Astrocyte (in vitro differentiated cells and primary cell): ENCODE data around the gene FBXO3. TPM values are rescaled to one million over a fixed set of nuclear protein-coding genes. Genes with fewer than 3 reads are reported as not detected.

ENCODE experiments used
- DNase-seq: peaks from one replicate; pipeline ENCODE4 v3.0.0-alpha.2; 2010; ENCODE audit warnings: low read depth
- FAIRE-seq: peaks from 2 replicates; lab custom pipeline; 2011; peaks lifted over from hg19 to GRCh38; lab: Jason Lieb, UNC
- H2AFZ ChIP-seq: 2 replicates; pipeline ENCODE4 v1.6.0; 2012; ENCODE audit warnings: low read depth, low read length, inconsistent platforms
- H3K27ac ChIP-seq: 2 replicates; pipeline ENCODE4 v1.5.1; 2011; ENCODE audit warnings: low read depth, low read length, inconsistent platforms
- H3K27me3 ChIP-seq: 2 replicates; pipeline ENCODE4 v1.6.0; 2011; ENCODE audit warnings: low read length, inconsistent platforms; ENCODE audit not compliant: insufficient read depth
- H3K36me3 ChIP-seq: 2 replicates; pipeline ENCODE4 v1.5.1; 2011; ENCODE audit warnings: low read length, inconsistent platforms; ENCODE audit not compliant: insufficient read depth
- H3K4me1 ChIP-seq: 2 replicates; pipeline ENCODE4 v1.5.1; 2011; ENCODE audit warnings: low read length, inconsistent platforms; ENCODE audit not compliant: insufficient read depth
- H3K4me2 ChIP-seq: 2 replicates; pipeline ENCODE4 v1.6.0; 2012; ENCODE audit warnings: low read length, inconsistent platforms
- H3K4me3 ChIP-seq: 2 replicates; pipeline ENCODE4 v1.5.1; 2011; ENCODE audit warnings: low read depth, mild to moderate bottlenecking, low read length, inconsistent platforms; ENCODE audit not compliant: insufficient read depth
- H3K79me2 ChIP-seq: 2 replicates; pipeline ENCODE4 v1.6.0; 2012; ENCODE audit warnings: mild to moderate bottlenecking, low read length, inconsistent platforms; ENCODE audit not compliant: insufficient read depth
- H3K9ac ChIP-seq: 2 replicates; pipeline ENCODE4 v1.6.0; 2012; ENCODE audit warnings: mild to moderate bottlenecking, low read length, inconsistent platforms
- H3K9me3 ChIP-seq: 2 replicates; pipeline ENCODE4 v1.5.1; 2012; ENCODE audit warnings: low read depth, mild to moderate bottlenecking, low read length, inconsistent platforms; ENCODE audit not compliant: insufficient read depth
- H4K20me1 ChIP-seq: 2 replicates; pipeline ENCODE4 v1.6.0; 2012; ENCODE audit warnings: low read length, inconsistent platforms; ENCODE audit not compliant: insufficient read depth
- H3K27ac Mint-ChIP-seq: one replicate; pipeline ENCODE4 v1.8.0; 2021; ENCODE audit warnings: mild to moderate bottlenecking, mixed read lengths; ENCODE audit not compliant: unreplicated experiment
- H3K27me3 Mint-ChIP-seq: one replicate; pipeline ENCODE4 v1.8.0; 2021; ENCODE audit warnings: low read depth, mixed read lengths; ENCODE audit not compliant: unreplicated experiment
- H3K36me3 Mint-ChIP-seq: one replicate; pipeline ENCODE4 v1.8.0; 2021; ENCODE audit warnings: low read depth, mixed read lengths; ENCODE audit not compliant: unreplicated experiment
- H3K4me1 Mint-ChIP-seq: one replicate; pipeline ENCODE4 v1.8.0; 2021; ENCODE audit warnings: low read depth, mixed read lengths; ENCODE audit not compliant: unreplicated experiment
- H3K4me3 Mint-ChIP-seq: one replicate; pipeline ENCODE4 v1.8.0; 2021; ENCODE audit warnings: mild to moderate bottlenecking, moderate library complexity, mixed read lengths; ENCODE audit not compliant: unreplicated experiment
- H3K9me3 Mint-ChIP-seq: one replicate; pipeline ENCODE4 v1.8.0; 2021; ENCODE audit warnings: mild to moderate bottlenecking, mixed read lengths; ENCODE audit not compliant: unreplicated experiment
- EZH2 ChIP-seq: IDR thresholded peaks from 2 replicates; pipeline ENCODE4 v1.6.1; 2012; ENCODE audit warnings: mild to moderate bottlenecking, low read length, inconsistent platforms; ENCODE audit not compliant: insufficient read depth
- total RNA-seq: library from RNA; stranded (reverse); gene quantifications from 2 replicates; pipeline ENCODE4 v1.2.1, GENCODE V29; 2021
- TF ChIP-seq, protein P1 (sequence below): IDR thresholded peaks from 2 replicates; pipeline ENCODE4 v1.5.1; 2011; ENCODE audit warnings: low read depth, mild to moderate bottlenecking, inconsistent platforms, low read length, moderate library complexity; ENCODE audit not compliant: insufficient read depth

FBXO3 gene
- total RNA-seq, 1 donor from 2014 or later, result 23.5 TPM

DNA sequence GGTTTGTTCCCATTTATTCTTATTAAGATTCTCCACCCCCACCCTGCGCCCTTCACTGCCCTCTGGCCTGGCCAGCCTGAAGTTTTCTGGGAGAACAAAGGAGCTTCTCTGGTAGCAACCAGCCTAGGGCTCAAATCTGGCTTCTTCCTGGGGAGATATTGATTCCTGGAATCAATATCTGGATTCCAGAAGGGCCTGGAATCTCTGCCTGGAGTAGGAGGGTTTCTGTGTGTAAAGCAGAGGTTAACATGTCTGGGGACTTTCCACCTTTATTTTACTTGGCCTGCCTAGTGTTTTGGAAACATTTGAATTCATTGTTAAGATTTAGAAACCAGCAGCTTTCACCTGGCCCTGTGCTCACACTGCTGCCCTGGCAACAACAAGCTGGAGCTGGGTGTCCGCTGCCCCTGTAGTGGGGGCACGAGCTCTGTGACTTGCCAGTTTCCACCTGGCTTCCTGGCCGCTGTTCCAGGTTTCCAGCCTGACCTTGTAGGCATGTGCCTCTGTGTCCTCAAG is 79.2 kb downstream of the FBXO3 start:
- DNase-seq (no peak), FAIRE-seq (no peak)
- Histone ChIP-seq H3K4me1 (peaks cover 60% of the 10 kb centered on the region), H3K27me3 (no peaks in the 10 kb centered on the region), H3K9ac (no peak overlapping the region), H3K79me2 (no peaks in the 10 kb centered on the region), H2AFZ (no peak overlapping the region), H3K4me3 (no peak overlapping the region), H3K4me2 (no peak overlapping the region), H4K20me1 (no peaks in the 10 kb centered on the region), H3K9me3 (no peaks in the 10 kb centered on the region), H3K27ac (peak overlapping the region; percentile 31), H3K36me3 (no peaks in the 10 kb centered on the region)
- TF ChIP-seq, protein P1, sequence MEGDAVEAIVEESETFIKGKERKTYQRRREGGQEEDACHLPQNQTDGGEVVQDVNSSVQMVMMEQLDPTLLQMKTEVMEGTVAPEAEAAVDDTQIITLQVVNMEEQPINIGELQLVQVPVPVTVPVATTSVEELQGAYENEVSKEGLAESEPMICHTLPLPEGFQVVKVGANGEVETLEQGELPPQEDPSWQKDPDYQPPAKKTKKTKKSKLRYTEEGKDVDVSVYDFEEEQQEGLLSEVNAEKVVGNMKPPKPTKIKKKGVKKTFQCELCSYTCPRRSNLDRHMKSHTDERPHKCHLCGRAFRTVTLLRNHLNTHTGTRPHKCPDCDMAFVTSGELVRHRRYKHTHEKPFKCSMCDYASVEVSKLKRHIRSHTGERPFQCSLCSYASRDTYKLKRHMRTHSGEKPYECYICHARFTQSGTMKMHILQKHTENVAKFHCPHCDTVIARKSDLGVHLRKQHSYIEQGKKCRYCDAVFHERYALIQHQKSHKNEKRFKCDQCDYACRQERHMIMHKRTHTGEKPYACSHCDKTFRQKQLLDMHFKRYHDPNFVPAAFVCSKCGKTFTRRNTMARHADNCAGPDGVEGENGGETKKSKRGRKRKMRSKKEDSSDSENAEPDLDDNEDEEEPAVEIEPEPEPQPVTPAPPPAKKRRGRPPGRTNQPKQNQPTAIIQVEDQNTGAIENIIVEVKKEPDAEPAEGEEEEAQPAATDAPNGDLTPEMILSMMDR, result no peak
- no peak for TF ChIP-seq EZH2
- peaks cover 41% of the 10 kb centered on the region for H3K4me1 Mint-ChIP-seq
- peaks cover 2% of the 10 kb centered on the region for H3K36me3 Mint-ChIP-seq
- no peaks in the 10 kb centered on the region for H3K9me3 Mint-ChIP-seq
- H3K4me3 Mint-ChIP-seq, result no peak overlapping the region
- no peaks in the 10 kb centered on the region for H3K27me3 Mint-ChIP-seq
- peak overlapping the region; percentile 21 for H3K27ac Mint-ChIP-seq

DNA sequence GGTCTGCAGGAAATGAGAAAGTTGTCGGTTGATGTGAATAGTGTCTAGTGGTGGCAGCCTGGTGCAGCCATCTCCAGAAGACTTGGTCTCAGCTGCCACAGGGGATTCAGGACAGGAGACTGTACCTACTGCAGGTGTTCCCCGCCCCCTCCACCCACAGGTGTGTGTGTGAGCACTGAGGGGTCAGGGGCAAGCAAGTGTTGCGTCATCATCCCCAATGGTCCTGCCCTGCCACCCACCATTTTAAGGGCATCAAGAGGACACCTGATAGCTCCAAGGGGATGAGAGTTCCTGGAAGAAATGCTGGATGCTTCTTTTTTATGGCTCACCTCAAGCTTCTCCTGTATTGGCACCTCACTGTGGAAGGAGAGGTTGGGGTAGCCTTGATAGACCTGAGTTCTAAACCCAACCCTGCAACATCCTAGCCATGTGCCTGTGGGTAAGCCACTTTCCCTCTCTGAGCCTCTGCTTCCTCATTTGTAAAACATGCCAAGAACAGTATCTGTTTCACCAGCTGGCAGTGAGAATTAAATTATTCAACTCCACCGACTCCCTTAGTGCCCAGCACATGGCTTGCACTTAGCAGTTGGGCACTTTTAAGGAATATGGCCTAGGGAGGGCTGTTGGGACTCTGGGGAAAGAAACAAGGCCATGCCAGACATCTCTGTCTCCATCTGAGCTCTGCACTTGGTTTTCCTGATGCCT is 79.8 kb downstream of the FBXO3 start:
- H3K4me3 Mint-ChIP-seq, result no peak overlapping the region
- no peaks in the 10 kb centered on the region for H3K79me2 ChIP-seq
- H3K27me3 Mint-ChIP-seq, result no peaks in the 10 kb centered on the region
- H3K36me3 Mint-ChIP-seq, result peaks cover 2% of the 10 kb centered on the region
- no peaks in the 10 kb centered on the region for H4K20me1 ChIP-seq
- H3K9ac ChIP-seq, result no peak overlapping the region
- FAIRE-seq, result no peak
- H3K9me3 ChIP-seq, result no peaks in the 10 kb centered on the region
- no peak overlapping the region for H3K27ac Mint-ChIP-seq
- DNase-seq, result no peak
- H3K36me3 ChIP-seq, result no peaks in the 10 kb centered on the region
- H3K4me1 ChIP-seq, result peaks cover 60% of the 10 kb centered on the region
- H3K4me2 ChIP-seq, result no peak overlapping the region
- no peaks in the 10 kb centered on the region for H3K9me3 Mint-ChIP-seq
- no peak overlapping the region for H3K4me3 ChIP-seq
- TF ChIP-seq, protein P1, result no peak
- TF ChIP-seq EZH2, result no peak
- H3K27ac ChIP-seq, result peak overlapping the region; percentile 31
- no peak overlapping the region for H2AFZ ChIP-seq
- peaks cover 43% of the 10 kb centered on the region for H3K4me1 Mint-ChIP-seq
- H3K27me3 ChIP-seq, result no peaks in the 10 kb centered on the region

DNA sequence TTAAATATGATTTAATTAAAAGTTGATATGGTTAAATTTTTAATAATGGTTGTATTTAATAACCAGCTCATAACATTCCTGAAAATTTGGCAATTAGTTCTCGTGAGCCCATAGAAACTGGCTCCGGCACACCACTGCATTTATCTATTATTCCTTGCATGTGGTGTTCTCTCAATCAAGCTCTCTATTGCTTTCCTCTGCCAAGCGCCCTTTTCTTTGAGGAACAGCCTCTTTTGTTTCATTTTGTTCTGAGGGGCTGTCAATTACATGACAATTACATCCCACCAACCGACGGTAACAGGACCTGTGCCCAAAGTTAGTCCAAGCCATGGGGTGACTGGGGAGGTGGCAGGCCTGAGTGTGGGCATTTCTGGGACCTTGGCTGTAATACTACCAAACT is 81.8 kb downstream of the FBXO3 start:
- H2AFZ ChIP-seq, result no peak overlapping the region
- FAIRE-seq (no peak), DNase-seq (no peak)
- H3K9ac ChIP-seq, result peak overlapping the region; percentile 86
- no peaks in the 10 kb centered on the region for H3K9me3 ChIP-seq
- peak overlapping the region; percentile 54 for H3K4me2 ChIP-seq
- H3K4me1 ChIP-seq, result peaks cover 64% of the 10 kb centered on the region
- Mint-ChIP-seq H3K36me3 (peaks cover 2% of the 10 kb centered on the region), H3K27ac (peak overlapping the region; percentile 99), H3K9me3 (no peaks in the 10 kb centered on the region), H3K4me1 (peaks cover 50% of the 10 kb centered on the region), H3K4me3 (no peak overlapping the region), H3K27me3 (no peaks in the 10 kb centered on the region)
- H4K20me1 ChIP-seq, result no peaks in the 10 kb centered on the region
- H3K4me3 ChIP-seq, result peak overlapping the region; percentile 11
- no peaks in the 10 kb centered on the region for H3K79me2 ChIP-seq
- TF ChIP-seq, protein P1, result no peak
- no peak for TF ChIP-seq EZH2
- peak overlapping the region; percentile 100 for H3K27ac ChIP-seq
- no peaks in the 10 kb centered on the region for H3K27me3 ChIP-seq
- H3K36me3 ChIP-seq, result no peaks in the 10 kb centered on the region
